Neural progenitor cell (in vitro differentiated cells): ENCODE results near the gene TXNRD3.

Experiments used
- EZH2 ChIP-seq: fragments of 200-600 bp; sonication (generic); IDR thresholded peaks from 2 replicates; pipeline ENCODE4 v1.6.1; 2017; ENCODE audit warnings: antibody characterized with exemption, mild to moderate bottlenecking, moderate library complexity
- TF ChIP-seq, protein P1 (sequence below): fragments of 200-600 bp; sonication (generic); IDR thresholded peaks from 2 replicates; pipeline ENCODE4 v1.5.1; 2017; ENCODE audit warnings: antibody characterized with exemption, mild to moderate bottlenecking

DNA sequence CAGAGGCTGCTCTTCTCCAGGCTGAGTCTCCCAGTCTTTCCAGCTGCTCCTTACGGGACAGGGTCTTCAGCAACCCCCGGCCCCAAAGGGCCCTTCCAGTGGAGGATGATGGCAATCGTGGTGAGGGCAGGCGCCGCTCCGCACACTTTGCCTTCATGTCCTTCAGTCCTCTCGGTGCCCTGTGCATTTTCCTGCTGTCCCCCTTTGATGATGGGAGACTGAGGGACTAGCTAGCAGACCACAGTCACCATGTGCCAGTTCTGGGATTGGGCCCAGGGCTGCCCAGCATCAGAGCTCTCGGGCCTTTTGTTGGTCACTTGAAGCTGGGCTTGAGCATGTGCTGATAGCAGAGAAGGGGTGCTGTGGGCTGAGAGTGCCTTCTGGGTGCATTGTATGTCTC, 8.8 kb upstream of the TXNRD3 start:
- TF ChIP-seq, protein P1, sequence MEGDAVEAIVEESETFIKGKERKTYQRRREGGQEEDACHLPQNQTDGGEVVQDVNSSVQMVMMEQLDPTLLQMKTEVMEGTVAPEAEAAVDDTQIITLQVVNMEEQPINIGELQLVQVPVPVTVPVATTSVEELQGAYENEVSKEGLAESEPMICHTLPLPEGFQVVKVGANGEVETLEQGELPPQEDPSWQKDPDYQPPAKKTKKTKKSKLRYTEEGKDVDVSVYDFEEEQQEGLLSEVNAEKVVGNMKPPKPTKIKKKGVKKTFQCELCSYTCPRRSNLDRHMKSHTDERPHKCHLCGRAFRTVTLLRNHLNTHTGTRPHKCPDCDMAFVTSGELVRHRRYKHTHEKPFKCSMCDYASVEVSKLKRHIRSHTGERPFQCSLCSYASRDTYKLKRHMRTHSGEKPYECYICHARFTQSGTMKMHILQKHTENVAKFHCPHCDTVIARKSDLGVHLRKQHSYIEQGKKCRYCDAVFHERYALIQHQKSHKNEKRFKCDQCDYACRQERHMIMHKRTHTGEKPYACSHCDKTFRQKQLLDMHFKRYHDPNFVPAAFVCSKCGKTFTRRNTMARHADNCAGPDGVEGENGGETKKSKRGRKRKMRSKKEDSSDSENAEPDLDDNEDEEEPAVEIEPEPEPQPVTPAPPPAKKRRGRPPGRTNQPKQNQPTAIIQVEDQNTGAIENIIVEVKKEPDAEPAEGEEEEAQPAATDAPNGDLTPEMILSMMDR, result no peak
- no peak for TF ChIP-seq EZH2
